ENCODE measurements around the gene ZNF22.
"Not testable (repeated sequence)": the region's sequence is repeated elsewhere in the genome, so short reads cannot be mapped to it uniquely, and the experiment has no call there.

The ZNF22 gene

GRCh38 chr10:44992732-44993225, 7.9 kb upstream of the ZNF22 start:
- DNase-seq = no peak

GRCh38 chr10:44993226-44993921, 7.3 kb upstream of the ZNF22 start:
- DNase-seq = no peak

- no peak for DNase-seq
These were observed 6.6 kb upstream of the ZNF22 start for GRCh38 chr10:44993922-44994751.

GRCh38 chr10:44994752-44995530, 5.8 kb upstream of the ZNF22 start:
- DNase-seq = no peak

GRCh38 chr10:44995581-44995913, 5.2 kb upstream of the ZNF22 start:
- no peak for DNase-seq

GRCh38 chr10:44995914-44996669, 4.6 kb upstream of the ZNF22 start:
- DNase-seq = no peak

- no peak for DNase-seq
These were observed 3.5 kb upstream of the ZNF22 start for GRCh38 chr10:44997105-44997748.

GRCh38 chr10:44998146-44998631, 2.5 kb upstream of the ZNF22 start:
- DNase-seq = no peak

GRCh38 chr10:45000138-45000751, 478 bp upstream of the ZNF22 start:
- no peak for DNase-seq

GRCh38 chr10:45001381-45002148, 842 bp downstream of the ZNF22 start:
- DNase-seq = no peak

- no peak for DNase-seq
These were observed 2.8 kb downstream of the ZNF22 start for GRCh38 chr10:45003432-45004000.

- DNase-seq = no peak
These were observed 3.9 kb downstream of the ZNF22 start for GRCh38 chr10:45004661-45005060.

GRCh38 chr10:45005284-45005683, 4.6 kb downstream of the ZNF22 start:
- DNase-seq = no peak

GRCh38 chr10:45006276-45007030, 5.7 kb downstream of the ZNF22 start:
- no peak for DNase-seq

GRCh38 chr10:45008524-45009161, 7.9 kb downstream of the ZNF22 start:
- no peak for DNase-seq

- DNase-seq = not testable (repeated sequence)
These were observed 13.8 kb downstream of the ZNF22 start for GRCh38 chr10:45014557-45014956.

GRCh38 chr10:45015590-45015989, 14.9 kb downstream of the ZNF22 start:
- no peak for DNase-seq

- no peak for DNase-seq
These were observed 22.7 kb downstream of the ZNF22 start for GRCh38 chr10:45023426-45023825.

- no peak for DNase-seq
These were observed 33.6 kb downstream of the ZNF22 start for GRCh38 chr10:45034301-45034700.
